ENCODE results near the gene MAP1B. TPM values are rescaled to one million over a fixed set of nuclear protein-coding genes. Genes with fewer than 3 reads are reported as not detected.

MAP1B gene
- total RNA-seq, 1 experiment from 2014 or later: 8.9 TPM

DNA sequence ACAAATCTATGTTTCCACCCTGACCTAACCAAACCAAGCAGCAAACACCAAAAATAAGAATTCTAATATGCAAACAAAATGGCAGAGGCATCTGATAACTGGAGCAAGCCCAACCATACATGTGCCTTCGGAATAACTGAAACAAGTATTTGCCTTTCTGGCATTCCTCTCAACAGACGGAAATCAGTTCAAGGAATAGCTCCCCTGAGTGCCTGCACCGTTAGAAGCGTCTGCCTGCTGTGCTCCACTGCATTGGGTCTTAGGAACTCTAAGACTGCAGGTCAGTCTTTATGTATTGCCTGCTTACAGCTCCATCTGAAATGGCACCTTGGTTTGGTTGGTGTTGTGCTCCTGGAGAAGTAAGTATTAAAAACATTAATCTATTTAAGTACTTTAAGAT lies 114.3 kb downstream of the MAP1B start (continued):
- no peak for TF ChIP-seq ELF1 (IDR thresholded peaks at IDR 0.05; ENCODE audit: borderline replicate concordance, low read depth)
- no peak for TF ChIP-seq TCF7L2 (IDR thresholded peaks at IDR 0.05; ENCODE audit: borderline replicate concordance, extremely low read depth, insufficient read depth, insufficient read length)
- TF ChIP-seq FOSL1 (IDR thresholded peaks at IDR 0.05; ENCODE audit: low read depth): no peak
- no peak for TF ChIP-seq ZFX (IDR thresholded peaks at IDR 0.05)

GRCh38 chr5:72222521-72222920 lies 115.2 kb downstream of the MAP1B start:
- CTCF ChIA-PET: no interaction called here
- H3K4me3 ChIP-seq (replicated peaks in 1 of 2; ENCODE audit: low read depth in 1 of 2, low read length in 2 of 2): no peak overlapping the region

More at GRCh38 chr5:72222521-72222920, 115.2 kb downstream of the MAP1B start:
- TF ChIP-seq, protein P1, sequence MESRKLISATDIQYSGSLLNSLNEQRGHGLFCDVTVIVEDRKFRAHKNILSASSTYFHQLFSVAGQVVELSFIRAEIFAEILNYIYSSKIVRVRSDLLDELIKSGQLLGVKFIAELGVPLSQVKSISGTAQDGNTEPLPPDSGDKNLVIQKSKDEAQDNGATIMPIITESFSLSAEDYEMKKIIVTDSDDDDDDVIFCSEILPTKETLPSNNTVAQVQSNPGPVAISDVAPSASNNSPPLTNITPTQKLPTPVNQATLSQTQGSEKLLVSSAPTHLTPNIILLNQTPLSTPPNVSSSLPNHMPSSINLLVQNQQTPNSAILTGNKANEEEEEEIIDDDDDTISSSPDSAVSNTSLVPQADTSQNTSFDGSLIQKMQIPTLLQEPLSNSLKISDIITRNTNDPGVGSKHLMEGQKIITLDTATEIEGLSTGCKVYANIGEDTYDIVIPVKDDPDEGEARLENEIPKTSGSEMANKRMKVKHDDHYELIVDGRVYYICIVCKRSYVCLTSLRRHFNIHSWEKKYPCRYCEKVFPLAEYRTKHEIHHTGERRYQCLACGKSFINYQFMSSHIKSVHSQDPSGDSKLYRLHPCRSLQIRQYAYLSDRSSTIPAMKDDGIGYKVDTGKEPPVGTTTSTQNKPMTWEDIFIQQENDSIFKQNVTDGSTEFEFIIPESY (IDR thresholded peaks at IDR 0.05; ENCODE audit: extremely low read depth, insufficient replicate concordance, low read length): no peak
- TF ChIP-seq, protein P2, sequence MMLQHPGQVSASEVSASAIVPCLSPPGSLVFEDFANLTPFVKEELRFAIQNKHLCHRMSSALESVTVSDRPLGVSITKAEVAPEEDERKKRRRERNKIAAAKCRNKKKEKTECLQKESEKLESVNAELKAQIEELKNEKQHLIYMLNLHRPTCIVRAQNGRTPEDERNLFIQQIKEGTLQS (IDR thresholded peaks at IDR 0.05): no peak
- no peak for TF ChIP-seq YY1 (IDR thresholded peaks at IDR 0.05; ENCODE audit: extremely low read depth, insufficient replicate concordance, low read depth, low read length)
- TF ChIP-seq TCF7L2 (IDR thresholded peaks at IDR 0.05; ENCODE audit: borderline replicate concordance, extremely low read depth, insufficient read depth, insufficient read length): no peak
- no peak for TF ChIP-seq SP1 (IDR thresholded peaks at IDR 0.05; ENCODE audit: low read depth)
- TF ChIP-seq POLR2AphosphoS5 (IDR thresholded peaks at IDR 0.05; ENCODE audit: low read depth, low read length): no peak
- TF ChIP-seq CBX3 (IDR thresholded peaks at IDR 0.05; ENCODE audit: low read depth): no peak
- no peak for TF ChIP-seq EZH2phosphoT487 (IDR thresholded peaks at IDR 0.05; ENCODE audit: borderline replicate concordance)
- no peak for TF ChIP-seq SIN3A (IDR thresholded peaks at IDR 0.05; ENCODE audit: low read depth)
- no peak for TF ChIP-seq SRF (IDR thresholded peaks at IDR 0.05; ENCODE audit: low read depth)
- TF ChIP-seq ZFX (IDR thresholded peaks at IDR 0.05): no peak
- intact Hi-C loops (cut with micrococcal nuclease): loop anchor here (10.0 kb wide), 1 partner anchor 668 kb away; no protein-coding TSS in a partner anchor
- no peak overlapping the region for H3K4me2 ChIP-seq (ENCODE audit: low read length)
- H3K9me2 ChIP-seq (ENCODE audit: insufficient read depth): no peaks in the 10 kb centered on the region
- RAD21 ChIA-PET (ENCODE audit: low non-redundant PET in 1 of 2, low total read pairs in 2 of 2, uncharacterized antibody in 2 of 2, unreplicated experiment in 2 of 2): no interaction called here
- no TSS peak for BruUV-seq (replicated peaks)
- DNase-seq (ENCODE audit: low read depth, low spot score): no peak
- H3K4me1 ChIP-seq (ENCODE audit: control insufficient read depth in 1 of 2, insufficient read depth in 2 of 2, low read length in 2 of 2): no peaks in the 10 kb centered on the region
- H3K27ac ChIP-seq (ENCODE audit: low read depth, low read length): no peak overlapping the region
- H3K36me3 ChIP-seq (ENCODE audit: control insufficient read depth in 1 of 2, insufficient read depth in 2 of 2, low read length in 2 of 2): peaks cover 48 to 55% of the 10 kb centered on the region in 2 experiments
- H4K20me1 ChIP-seq (ENCODE audit: insufficient read depth): no peaks in the 10 kb centered on the region
- POLR2A ChIA-PET: no interaction called here
- no peaks in the 10 kb centered on the region for H3K79me2 ChIP-seq (ENCODE audit: insufficient read depth, low read length)
- H3K9me3 ChIP-seq (ENCODE audit: control insufficient read depth in 1 of 2, insufficient read depth in 1 of 2, low read depth in 1 of 2, low read length in 2 of 2): no peaks in the 10 kb centered on the region
- no peak for ATAC-seq
- H3K27me3 ChIP-seq (ENCODE audit: insufficient read depth, low read length): no peaks in the 10 kb centered on the region
- H2AFZ ChIP-seq (ENCODE audit: low read depth, low read length, poor library complexity, severe bottlenecking): no peak overlapping the region
- no peak overlapping the region for H3K9ac ChIP-seq (ENCODE audit: low read length)
